GM18520 (cell line): ENCODE data around the gene PIGU.

ENCODE experiments used
- ATAC-seq: cut with Tn5 transposase; IDR thresholded peaks from one replicate; pipeline ENCODE4 v1.9.1; 2021; ENCODE audit not compliant: unreplicated experiment

The PIGU gene

DNA sequence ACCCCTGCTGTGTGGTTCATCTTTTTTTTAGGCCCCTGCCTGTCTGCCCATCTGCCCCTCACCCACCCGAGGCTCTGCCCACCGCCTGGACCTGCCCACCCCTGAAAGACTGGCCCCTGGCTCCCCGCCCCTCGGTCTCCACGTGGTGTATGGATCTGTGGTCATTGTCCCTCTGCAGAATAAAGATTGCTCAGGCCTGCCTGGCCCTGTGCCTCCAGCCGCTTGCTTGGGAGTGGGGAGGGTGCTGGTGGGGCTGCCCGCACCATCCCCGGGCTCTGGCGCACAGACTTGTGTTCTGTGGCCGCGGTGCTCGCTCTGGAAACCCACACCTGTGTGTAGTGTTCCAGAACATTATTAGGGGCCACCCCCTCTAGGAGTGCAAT is 116.8 kb downstream of the PIGU start:
- no peak for ATAC-seq

DNA sequence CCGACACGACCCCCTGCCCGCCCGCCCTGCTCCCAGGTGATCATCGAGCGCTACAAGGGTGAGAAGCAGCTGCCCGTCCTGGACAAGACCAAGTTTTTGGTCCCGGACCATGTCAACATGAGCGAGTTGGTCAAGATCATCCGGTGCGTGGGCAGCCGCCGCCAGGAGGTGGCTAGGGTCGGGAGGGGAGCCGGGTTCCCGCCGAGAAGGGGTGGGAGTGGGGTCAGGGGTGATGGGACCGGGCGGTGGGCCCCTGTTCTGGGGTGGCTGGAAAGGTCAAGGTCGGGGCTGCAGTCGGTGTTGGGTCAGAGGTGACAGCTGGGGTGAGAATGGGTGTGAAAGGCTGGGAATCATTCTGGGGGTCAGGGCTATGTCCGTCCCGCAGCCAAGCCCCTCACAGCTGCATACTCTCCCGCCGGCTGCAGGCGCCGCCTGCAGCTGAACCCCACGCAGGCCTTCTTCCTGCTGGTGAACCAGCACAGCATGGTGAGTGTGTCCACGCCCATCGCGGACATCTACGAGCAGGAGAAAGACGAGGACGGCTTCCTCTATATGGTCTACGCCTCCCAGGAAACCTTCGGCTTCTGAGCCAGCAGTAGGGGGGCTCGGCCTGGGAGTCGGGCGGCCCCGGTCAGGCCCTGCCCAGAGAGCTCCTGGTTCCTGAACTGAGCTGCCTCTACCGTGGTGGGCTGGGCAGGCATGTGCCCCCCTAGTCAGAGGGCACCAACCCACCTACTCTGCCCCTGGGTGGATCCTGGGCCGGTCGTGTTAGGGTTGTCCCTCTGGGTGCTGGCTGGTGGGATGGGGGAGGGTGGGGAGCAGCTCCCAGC is 117.4 kb downstream of the PIGU start:
- ATAC-seq = no peak

DNA sequence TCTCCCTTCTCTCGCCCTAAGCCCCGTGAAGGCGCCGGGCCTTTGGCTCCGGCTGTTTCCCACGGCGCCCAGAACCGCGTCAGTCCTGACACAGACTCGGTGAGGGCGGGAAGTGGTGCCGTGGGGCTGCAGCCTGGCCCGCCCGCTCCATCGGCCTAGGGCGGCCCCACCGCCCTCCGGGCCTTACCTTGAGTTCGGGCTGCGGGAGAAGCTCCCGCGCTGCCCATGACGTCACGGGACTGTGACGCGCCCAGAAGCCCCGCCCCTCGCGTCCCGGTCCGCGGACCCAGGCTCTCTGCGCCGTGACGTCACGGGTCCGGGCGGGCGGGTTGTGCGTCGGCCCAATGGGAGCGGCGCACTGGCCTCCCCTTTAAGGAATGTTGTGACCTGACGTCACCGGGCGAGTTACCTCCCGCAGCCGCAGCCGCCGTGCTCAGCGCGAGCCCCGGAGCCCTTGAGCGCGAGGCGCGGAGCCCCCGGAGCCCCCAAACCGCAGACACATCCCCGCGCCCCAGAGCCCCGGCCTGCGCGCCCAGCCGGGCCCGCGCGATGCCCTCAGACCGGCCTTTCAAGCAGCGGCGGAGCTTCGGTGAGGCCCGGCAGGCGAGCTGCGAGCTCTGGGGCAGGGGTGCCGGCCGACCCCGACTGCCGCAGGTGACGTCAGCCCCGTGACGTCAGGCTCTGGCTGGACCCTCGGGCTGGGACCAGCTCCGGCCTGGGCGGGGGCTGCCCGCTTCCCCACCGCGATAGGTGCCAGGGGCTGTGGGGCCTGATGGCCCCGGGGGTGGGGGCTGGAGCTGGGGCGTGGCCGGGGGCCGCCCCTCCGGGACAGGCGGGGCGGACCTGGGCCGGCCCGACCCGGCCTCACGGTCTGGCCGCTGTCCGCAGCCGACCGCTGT is 118.3 kb downstream of the PIGU start, which contains the start of gene MAP1LC3A:
Gene MAP1LC3A, plus strand, starts transcription at position 399 of the 899 bp plus-strand sequence. Its CDS starts 151 bp downstream, at position 550.
- ATAC-seq = peak; percentile 54

DNA sequence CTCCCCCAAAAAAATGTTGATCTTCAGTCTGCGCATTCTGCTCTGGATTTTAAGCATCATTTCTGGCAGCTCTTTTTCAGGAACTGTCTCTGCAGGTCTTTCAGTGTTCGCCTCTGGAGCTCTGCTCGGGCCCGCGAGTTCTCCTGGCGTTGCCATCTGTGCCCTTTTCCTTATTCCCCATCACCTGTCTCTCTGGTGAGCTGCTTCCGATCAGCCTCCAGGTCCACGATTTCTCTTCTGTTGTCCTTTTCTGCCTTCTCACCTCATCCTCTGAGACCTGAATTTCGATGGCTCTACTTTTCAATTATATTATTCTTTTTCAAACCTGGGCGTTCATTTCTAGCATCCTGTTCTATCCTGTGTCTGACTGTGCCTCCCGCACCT is 119.0 kb downstream of the PIGU start:
- ATAC-seq = no peak

DNA sequence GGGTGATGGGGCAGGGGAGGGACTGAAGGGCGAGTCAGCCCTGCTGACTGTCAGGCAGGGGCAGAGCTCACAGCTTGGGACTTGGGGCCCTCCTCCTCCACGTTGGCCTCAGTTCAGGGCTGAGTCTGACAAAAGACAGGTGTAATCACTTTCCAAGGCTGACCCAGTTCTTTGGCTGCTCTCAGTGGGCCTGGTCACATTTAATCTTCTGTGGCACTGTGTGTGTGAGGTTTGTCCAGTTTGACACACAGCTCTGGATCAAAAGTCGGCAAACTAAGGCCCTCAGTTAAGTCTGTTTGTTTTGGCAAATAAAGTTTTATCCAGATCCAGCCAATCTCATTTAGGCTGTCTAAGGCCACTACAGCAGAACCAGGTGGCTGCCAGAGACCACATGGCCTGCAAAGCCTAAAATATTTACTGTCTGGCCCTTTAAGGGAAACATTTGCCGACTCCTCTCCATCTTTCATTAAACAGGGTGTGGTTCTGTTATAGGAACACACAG is 123.5 kb downstream of the PIGU start:
- no peak for ATAC-seq

DNA sequence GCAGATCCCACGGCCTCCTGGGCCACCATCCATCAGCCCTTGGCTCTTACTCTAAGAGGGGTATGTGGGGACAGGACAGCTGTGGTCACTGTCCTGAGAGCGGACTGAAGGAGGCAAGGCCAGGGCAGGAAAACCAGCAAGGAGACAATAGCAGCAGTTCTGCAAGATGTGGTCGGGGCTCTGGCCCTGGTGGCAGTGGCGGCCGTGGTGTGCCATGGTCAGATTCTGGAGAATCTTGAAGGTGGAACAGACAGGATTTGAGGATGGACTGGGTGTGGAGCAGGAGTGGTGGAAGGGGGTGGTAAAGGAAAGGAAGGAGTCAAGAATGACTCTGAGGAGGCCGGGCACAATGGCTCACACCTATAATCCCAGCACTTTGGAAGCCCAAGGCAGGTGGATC is 124.3 kb downstream of the PIGU start:
- ATAC-seq = no peak

DNA sequence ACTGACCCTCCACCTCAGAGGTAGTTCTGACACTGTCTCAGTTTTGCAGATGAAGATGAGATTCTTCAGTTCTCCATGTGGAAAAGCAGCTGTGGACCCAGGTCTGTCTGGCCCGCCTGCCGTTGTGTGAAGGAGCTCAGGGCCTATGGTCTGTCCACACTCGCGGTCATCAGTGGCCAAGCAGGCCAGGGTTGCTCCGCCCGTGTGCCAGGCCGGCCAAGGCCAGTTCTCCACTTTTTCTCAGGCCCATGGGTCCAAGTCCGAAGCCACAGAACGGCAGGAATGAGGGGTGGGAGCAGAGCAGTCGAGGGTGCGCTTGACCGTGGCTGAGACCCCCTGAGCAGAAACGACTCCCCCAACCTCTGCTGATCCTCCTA is 127.0 kb downstream of the PIGU start:
- no peak for ATAC-seq

DNA sequence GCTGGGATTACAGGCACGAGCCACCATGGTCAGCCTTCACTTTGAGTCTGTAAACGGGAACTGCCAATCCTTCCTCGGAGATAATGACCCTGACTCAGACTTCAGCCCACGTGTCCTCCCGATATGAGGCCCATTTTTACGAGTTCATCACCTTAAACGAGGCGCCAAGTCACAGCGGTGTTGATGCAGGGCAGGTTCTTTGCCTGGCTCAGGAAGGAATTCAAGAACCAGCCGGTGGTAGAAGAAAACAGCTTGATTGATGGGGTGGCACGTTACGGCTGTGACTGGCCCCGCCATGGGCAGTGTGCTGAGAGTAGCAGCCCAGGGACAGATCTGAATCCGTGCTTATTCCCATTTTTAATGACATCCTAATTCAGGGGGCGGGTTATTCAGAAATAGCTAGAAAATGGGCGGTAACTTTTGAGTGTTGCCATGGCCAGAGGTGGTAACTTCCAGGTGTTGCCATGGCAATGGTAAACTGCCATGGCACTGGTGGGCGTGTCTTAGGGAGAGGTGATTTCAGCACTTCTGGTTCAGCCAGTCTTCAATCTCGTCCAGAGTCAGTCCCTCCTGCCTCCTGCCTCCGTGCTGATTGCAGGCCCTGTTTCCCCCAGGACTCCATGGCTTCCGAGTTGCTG is 127.5 kb downstream of the PIGU start:
- ATAC-seq = no peak

DNA sequence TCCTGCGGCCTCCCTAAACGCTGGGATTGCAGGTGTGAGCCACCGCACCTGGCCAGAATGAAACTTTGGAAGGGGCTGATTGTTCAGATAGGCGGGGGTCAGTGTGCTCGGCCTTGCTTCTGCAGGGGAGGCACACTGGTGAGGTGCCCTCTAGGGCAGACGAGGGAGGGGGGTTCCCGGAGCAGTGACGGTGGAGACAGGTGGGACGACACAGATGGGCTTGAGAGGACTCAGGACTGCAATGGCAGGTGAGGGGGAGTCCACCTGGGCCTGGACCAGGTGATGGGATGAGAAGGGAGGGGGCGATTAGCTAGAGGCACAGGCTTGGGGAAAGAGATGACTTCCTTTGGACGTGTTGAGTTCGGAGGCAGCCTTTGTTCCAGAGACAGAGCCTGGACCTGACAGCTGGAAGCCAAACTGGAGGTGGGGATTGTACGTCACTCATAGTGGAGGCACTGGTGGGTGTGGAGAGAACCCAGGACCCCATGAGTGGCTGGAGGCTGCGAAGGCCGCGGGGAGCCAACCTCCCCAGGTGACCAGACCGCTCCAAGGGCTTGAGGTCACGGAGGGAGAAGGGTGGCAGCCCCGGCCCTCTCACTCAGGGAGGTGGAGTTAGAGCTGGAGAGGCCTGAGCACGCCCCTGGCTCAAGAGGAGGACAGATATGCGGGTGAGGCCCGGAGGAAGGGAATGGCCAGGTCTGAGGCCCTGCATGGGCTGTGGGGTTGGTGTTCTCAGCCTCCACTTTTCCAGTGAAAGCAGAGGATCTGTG is 128.9 kb downstream of the PIGU start:
- ATAC-seq = no peak

DNA sequence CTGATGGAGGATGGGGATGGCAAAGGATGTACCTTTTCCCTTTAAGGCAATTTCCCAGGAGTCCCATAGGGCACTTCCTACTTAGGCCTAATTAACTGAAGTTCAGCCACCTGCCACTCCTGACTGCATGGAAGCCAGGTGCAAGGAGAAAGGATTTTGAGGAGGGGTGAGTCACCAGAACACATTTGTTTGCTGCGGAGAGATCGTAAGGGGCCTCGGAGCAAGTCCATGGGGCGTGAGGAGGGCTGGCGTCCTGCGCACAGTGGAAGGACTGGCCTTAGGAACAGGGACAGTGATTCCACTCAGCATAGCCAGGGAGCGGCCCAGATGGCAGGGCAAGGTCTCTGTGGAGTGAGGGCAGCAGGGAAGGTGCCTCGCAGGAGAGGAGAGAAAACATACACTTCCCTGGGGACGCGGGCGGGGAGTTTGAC is 130.1 kb downstream of the PIGU start:
- ATAC-seq = no peak

DNA sequence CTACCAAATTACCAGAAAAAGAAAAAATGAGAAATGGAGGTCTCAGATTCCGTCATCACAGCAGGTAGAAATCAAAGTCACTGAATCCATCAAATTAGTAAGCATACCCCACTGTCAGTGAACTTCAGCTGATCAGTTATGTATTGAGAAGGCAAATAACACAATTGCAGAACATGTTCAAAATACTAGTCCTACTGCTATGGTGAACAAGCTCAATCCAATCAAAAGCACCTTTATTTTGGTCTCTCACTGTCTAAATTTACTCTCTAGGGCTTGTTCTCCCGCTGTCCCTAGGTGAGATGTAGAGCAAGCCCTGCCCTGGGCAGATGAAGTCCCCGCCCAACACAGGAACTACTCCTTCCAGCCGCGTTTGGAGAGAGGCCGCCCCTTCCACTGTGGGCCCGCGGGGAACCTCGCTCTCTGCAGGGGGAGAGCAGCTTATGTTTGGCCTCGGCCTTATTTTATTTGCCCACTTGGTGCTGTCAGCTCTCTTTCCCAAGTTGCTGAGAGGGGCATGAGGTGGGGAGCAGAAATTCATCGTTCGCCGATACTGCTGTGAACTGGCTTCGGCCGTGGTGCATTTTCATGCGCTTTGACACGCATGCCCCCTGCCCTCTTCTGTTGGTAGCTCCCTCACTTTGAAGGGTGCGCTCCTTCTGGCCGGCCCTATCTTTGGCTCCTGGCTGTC is 132.6 kb downstream of the PIGU start:
- no peak for ATAC-seq

DNA sequence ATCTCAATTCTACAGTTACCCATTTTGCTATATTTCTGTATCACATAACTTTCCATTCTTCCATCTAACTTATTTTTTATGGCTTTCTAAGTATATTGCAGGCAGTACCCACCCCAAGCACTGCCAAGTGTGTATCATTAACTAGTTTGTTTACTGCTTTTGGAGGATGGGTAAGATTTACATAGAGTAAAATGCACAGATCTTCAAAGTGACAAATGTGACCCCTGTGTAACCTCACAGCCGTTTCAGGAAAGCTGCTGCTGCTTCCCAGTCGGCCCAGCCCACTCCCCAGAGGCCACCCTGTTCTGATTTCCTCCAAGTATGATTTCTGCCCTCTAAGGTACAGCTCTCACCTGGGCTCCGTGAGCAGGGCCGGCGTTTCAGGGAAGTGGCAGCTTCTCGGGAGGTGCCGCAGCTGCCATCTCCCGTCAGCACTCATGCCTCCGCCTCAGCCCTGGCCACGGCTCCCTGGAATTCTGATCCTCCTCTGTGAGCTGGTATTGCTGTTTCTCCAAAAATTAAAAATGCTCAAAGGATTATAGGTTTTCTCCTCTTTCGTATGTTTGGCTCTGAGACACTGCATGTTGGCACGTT is 133.3 kb downstream of the PIGU start:
- no peak for ATAC-seq

DNA sequence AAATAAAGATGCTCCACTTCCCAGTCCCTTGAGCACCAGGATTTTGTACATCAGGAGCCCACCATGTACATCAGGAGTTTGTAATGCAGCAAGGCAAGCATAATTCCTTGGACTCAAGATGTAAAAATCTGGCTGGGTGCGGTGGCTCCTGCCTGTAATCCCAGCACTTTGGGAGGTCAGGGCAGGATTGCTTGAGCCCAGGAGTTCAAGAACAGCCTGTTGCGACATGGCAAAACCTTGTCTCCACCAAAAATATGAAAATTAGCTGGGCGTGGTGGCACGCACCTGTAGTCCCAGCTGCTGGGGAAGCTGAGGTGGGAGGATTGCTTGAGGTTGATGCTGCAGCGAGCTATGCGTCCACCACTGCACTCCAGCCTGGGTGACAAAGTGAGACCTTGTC is 134.5 kb downstream of the PIGU start:
- no peak for ATAC-seq

DNA sequence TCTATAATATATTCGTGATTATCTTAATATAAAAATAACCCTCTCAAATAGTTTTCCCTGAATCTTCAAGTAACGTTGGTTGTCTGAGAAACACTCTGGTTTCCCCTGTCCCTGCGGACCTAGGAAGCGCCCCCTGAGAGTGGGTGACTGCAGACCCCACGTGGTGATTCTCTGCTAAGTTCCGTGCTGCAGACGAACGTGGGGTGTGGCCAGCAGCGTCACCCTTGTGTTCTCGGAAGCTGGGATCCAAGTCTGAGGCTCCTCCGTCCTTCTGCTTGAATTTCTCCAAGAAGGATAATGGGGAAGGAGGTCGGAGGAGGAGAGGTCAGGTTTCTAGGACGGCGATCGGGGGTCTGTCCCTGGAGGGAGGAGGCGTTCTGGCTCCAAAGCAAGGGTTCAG is 135.0 kb downstream of the PIGU start:
- ATAC-seq = no peak

DNA sequence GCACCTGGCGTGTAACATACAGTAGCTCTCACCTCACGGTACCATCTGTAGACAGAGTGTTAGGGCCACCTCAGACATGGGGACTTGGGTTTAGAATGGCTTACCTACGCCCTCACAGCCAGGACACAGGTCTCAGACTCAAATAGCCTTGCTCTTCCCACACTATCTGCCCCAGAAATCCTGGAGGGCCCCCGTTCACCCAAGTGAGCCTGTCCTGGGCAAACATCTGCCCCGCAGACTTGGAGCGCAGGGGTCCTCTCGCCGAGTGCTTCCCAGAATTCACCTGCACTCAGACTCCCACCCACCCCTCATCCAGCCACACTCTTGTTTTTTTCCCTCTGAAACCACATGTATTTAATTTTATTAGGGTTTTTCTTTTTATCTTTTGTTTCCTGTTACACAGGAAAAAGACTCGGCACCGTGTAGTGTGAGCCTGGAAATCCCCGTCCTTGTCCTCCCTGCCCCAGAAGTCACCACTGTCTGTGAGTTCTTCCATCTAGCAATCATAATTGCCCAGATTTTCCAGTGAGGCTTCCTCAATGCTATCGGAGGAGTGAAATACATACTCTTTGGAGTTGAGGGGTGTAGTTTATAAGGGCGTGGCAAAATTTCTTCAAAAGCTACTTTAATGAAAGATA is 135.5 kb downstream of the PIGU start:
- no peak for ATAC-seq

DNA sequence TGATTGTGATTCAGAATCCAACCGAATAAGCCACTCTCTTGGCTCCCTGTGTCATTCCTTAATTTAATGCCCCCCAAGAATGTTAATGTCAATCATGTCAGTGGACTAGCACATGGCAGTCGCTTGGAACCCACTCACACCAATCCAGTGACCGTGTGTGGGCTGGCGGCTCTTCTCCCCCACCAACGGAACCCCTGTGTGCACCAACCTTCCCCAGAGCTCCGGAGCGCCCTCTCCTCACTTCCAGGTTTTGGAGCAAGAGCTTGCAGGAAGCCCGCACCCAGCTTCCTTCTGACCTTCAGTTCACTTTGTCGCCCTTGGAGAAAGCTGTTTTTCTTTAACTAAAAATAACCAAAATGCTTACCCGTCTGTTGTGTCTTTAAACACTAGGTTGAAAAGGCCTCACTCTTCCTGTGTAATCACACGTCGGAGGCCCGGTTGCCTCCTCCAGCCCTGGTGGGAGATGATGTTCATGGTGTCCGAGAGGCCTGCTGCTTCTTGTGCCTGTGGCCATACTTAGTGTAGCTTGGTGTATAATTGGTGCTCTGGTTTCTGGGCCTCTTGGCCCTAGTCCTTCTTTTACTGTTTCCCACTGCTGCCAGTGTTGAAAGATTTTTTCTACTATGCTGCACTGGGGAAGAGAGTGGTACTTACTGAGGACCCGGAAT is 136.2 kb downstream of the PIGU start:
- ATAC-seq = no peak

DNA sequence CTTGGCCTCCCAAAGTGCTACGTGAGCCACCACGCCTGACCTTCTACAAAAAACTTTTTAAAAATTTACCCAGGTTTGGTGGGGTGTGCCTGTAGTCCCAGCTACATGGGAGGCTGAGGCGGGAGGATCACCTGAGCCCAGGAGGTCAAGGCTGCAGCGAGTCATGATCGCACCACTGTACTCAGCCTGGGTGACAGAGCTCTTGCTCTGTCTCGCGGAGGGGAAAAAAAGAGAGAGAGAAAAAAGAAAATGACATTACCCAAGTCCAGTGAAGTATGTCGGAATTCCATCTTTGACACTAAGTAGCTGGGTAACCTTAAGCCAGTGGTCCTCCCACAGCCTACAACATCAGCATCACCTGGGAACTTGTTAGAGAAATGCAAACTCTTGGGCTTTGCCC is 137.1 kb downstream of the PIGU start:
- ATAC-seq = no peak

DNA sequence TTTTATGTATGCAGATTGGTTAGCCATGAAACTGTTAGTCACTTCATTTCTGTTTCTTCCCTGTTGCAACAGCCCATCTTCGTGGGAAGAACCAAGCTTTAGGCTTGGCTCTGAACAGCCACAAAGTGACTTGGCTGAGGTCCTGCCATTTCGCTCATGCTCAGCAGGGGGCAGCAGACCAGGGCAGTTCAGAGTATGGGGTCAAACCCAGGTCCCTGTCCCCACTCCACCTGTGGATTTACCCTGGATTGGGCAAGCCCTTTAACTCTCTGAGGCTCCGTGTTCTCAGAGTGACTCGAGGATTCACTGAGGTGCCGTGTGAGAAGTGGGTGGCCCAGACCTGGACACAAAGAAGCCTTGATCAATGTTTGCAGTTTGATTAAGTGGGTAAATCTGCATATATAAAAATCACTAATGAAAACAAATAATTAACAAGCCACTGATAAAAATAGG is 138.2 kb downstream of the PIGU start:
- ATAC-seq = no peak

DNA sequence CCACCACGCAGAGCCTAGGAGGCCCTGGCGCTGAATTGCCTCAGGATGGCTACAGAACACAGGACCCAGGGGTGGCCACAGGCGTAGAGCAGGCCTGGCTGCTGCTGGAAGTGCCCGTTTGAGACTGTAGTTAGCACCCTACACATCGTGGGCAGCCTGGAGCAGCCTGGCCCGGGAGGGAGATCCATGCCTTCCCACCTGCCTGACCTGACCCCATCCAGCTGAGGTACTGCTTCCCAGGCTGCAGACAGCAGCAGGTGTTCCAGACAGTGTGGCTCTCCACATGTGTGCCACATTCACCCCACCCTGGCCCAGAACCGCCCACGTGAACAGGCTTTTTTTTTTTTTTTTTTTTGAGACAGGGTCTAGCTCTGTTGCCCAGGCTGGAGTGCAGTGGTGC is 139.2 kb downstream of the PIGU start:
- no peak for ATAC-seq
